Activated CD8-positive, alpha-beta memory T cell treated with anti-CD3 and anti-CD28 coated beads for 36 hours (primary cell): ENCODE data around the gene TBX1. TPM values are rescaled to one million over a fixed set of nuclear protein-coding genes. Genes with fewer than 3 reads are reported as not detected.

Source experiments
- CTCF ChIA-PET: fragments of 350-600 bp; sonication (Branson Sonifier 250); formaldehyde crosslinking; loops from one replicate; lab custom pipeline; 2021; ENCODE audit warnings: antibody characterized with exemption; lab: Charles Lee
- POLR2A ChIA-PET: fragments of 350-600 bp; sonication (Branson Sonifier 250); formaldehyde crosslinking; loops from one replicate; lab custom pipeline; 2021; ENCODE audit warnings: antibody characterized with exemption; lab: Charles Lee
- total RNA-seq, 2 experiments: library from RNA; stranded (reverse); gene quantifications; one replicate each; pipeline ENCODE4 v1.2.3, GENCODE V29; 2021

TBX1 gene
- not detected for total RNA-seq

GRCh38 chr22:19760058-19760950 is at the start of gene TBX1:
Gene TBX1 (plus strand): TSS chr22:19760778. CDS start chr22:19760844, 66 bp downstream.
- POLR2A ChIA-PET: no interaction called here
- CTCF ChIA-PET: interaction anchor here (0.7 kb wide), 1 partner anchor 150 kb away, joined by 3 read pairs; no protein-coding TSS in a partner anchor

- CTCF ChIA-PET: interaction anchor here (0.7 kb wide), 1 partner anchor 9 kb away, joined by 3 read pairs; no protein-coding TSS in a partner anchor
- POLR2A ChIA-PET: no interaction called here
Observed at GRCh38 chr22:19713245-19713644, 47.3 kb upstream of the TBX1 start.

- CTCF ChIA-PET: no interaction called here
- POLR2A ChIA-PET: no interaction called here
Observed at GRCh38 chr22:19713650-19714311, 46.8 kb upstream of the TBX1 start.

DNA sequence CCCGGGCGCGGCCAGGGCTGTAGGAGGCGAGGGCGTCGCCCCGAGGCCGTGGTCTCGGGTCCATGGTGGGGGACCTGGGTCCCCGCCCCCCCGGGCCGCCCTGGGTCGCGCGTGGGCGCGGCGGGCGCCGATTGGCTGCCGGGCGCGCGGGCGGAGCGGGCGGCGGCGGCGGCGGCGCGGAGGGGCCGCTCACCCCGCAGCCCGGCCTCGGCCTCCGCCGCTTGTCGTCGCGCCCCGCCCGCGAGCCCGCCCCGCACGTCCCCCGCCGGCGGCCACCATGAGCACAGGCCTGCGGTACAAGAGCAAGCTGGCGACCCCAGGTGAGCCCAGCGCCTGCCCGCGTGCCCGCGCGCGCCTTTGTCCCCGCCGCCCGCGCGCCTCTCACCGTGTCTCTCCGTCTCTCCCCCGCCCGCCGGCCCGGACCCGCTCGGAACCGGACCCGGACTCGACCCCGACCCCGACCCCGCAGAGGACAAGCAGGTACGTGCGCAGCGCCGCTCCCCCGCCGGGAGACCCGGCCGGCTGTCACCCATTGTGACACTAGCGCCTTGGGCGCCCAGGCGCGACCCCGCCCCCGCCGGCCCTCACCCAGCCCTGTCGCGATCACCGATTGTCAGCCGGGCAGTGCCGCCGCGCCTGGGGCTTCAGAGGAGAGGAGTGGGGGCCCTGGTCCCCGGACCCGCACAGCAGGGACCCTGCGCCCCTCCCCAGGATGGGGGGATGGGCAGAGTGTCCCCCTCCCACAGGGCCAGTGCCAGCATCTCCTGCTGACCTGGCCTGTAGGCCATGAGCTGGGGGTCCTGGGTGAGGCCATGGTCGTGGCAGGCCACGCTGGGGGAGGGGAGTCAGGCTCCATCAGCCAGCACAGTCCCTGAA is 46.0 kb upstream of the TBX1 start, which contains the start of gene SEPTIN5:
Gene SEPTIN5, plus strand, starts transcription at position 192 of the 876 bp plus-strand sequence. Its CDS starts 86 bp downstream, at position 278.
- ChIA-PET POLR2A (interaction anchor here (0.6 kb wide), 1 partner anchor 1937 kb away, joined by 4 read pairs; no protein-coding TSS in a partner anchor), CTCF (interaction anchor here (1.4 to 1.5 kb wide), 2 partner anchors 16 to 196 kb away, joined by 3 to 4 read pairs; no protein-coding TSS in a partner anchor)

DNA sequence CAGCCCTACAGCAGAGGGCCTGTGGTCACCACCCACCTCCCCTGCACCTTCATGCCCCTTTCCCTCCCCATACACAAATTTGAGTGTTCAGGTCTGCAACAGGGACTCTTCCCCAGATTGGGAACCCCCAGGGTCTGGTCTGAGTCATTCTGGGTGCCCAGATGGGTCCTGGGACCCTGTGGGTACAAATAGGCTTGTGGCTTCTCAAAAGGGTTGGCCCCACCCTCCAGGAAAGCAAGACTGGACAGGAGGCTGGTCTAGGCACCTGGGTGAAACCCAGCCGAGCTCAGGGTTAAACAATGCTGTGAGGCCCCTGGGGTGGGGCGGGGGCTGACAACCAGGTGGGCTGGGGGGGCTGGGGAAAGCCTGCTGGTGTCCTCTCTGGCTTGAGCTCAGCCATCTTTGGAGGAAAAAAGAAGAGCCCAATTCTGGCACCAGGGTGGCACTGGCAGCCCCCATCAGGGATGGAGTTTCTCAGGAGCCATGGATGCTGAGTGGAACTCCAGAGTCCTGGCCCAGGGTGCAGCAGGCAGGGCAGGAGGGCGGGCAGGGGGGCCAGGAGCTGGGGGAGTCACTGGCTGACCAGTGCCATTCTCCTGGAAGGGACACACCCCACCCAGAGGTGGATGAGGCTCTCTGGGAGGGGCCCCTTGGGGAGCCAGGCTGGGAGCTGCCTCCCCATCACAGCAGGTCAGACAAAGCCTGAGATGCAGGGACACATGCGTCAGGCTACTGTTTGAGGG is 45.2 kb upstream of the TBX1 start:
- POLR2A ChIA-PET: interaction anchor here (0.6 kb wide), 1 partner anchor 1938 kb away, joined by 4 read pairs; no protein-coding TSS in a partner anchor
- CTCF ChIA-PET: interaction anchor here (1.4 to 1.5 kb wide), 2 partner anchors 15 to 195 kb away, joined by 3 to 4 read pairs; no protein-coding TSS in a partner anchor

DNA sequence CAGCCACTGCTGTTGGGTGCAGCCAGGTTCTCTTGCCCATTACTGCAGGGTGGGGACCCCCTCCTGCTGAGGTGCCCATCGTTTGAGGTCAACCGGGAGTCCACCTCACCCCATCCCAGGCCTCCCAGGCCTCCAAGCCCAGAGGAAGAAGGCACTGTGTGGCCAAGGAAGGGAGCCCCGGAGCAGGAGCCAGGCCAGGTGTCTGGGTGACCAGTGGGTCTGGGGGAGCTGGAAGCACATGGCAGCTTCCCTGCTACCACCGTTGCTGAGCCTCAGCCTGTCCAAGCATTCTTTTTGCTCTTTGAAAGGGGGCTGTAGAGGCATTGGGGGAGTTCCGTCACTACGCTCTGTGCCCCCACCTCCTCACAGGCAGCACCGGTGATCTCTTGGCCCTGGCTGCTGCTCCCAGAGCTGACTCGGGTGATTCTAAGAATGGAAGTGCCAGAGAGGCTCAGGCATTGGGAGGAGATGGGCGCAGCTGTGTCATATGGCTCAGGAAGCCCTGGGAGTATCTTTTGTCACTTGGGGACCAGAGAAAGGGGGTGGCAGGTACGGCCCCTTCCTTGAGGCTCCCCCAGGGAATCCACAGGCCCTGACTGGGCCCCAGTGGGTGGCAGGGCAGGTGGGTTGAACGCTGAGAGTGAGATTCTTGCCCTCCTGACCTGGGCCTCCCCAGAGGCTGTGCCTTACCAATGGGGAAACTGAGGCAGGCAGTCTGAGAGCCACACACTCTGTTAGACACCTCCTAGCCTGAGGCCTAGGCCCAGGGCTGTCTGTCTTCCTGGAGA is 44.3 kb upstream of the TBX1 start:
- ChIA-PET CTCF (interaction anchor here (1.5 to 1.8 kb wide), 2 partner anchors 14 to 194 kb away, joined by 3 to 9 read pairs; no protein-coding TSS in a partner anchor), POLR2A (no interaction called here)

- CTCF ChIA-PET: interaction anchor here (0.6 to 1.8 kb wide), 2 partner anchors 13 to 185 kb away, joined by 4 to 9 read pairs; no protein-coding TSS in a partner anchor
- POLR2A ChIA-PET: no interaction called here
Observed at GRCh38 chr22:19716829-19717105, 43.8 kb upstream of the TBX1 start.

- ChIA-PET POLR2A (no interaction called here), CTCF (interaction anchor here (0.6 to 1.8 kb wide), 2 partner anchors 13 to 185 kb away, joined by 4 to 9 read pairs; no protein-coding TSS in a partner anchor)
Observed at GRCh38 chr22:19717181-19717580, 43.4 kb upstream of the TBX1 start.

DNA sequence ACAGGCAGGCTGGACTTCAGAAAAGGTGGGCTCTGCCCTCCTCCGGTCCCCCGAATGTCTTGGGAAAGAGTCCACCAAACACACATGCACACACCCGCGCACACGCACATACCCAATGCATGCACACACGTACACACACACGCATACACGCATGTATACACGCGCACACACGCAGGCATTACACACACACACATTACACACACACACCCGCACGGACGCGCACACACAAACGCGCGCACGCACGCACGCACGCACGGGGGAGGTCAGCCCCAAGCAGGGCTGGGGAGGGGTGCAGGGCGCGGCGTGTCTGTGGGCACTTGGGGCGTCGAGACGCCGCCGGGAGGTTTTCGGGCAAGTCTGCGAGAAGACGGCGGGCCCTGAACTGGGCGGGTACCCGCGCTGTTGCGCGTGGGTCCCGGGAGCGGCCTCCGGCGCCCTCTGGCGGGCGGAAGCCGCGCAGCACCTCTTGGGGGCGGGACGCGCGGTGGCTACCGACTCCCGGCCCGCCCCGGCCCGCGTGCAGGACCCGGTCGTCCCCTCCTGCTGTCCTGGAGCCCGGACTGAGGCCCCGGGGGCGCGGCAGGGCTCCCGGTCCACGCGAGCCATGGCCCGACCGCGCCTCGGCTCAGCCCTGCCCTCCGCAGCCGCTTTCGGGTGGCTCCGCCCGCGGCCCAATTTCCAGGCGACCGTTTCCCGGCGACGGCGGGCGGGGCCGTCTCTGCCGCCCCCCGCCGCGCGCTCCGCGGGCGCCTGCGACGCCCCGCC is 42.7 kb upstream of the TBX1 start:
- POLR2A ChIA-PET: no interaction called here
- CTCF ChIA-PET: interaction anchor here (0.6 to 1.8 kb wide), 3 partner anchors 12 to 270 kb away, joined by 3 to 9 read pairs (median 9); partner anchors contain the start of gene C22orf39

DNA sequence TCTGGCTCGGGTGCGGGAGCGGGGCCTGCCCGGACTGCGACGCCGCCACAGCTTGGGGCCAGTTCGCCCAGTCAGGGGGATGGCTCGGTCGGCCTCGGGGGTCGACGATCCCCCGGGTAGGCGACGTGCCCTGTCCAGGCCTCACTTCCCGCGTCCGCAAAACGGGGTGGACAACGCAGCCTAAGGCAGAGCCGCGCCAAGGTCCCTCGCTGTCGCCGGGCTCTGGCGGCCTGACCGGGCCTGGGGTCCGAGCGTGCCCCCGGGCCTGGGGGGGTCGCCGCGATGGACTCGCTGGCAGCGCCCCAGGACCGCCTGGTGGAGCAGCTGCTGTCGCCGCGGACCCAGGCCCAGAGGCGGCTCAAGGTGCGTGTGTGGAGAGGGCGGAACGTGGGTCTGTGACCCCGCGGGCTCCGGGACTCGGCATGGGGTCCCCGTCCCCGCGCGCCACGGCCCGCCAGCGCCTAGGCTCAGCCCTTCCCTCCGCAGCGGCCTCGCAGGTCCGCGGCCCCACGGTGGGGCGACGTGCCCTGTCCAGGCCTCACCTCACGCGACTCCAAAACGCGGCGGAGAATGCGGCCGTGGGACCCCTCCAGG is 42.0 kb upstream of the TBX1 start:
- ChIA-PET POLR2A (interaction anchor here (0.6 kb wide), 1 partner anchor 565 kb away, joined by 5 read pairs; no protein-coding TSS in a partner anchor), CTCF (interaction anchor here (0.6 to 1.7 kb wide), 2 partner anchors 12 to 271 kb away, joined by 3 to 9 read pairs; partner anchors contain the start of gene C22orf39)

- ChIA-PET POLR2A (interaction anchor here (0.6 kb wide), 1 partner anchor 565 kb away, joined by 5 read pairs; no protein-coding TSS in a partner anchor), CTCF (interaction anchor here (1.7 kb wide), 1 partner anchor 12 kb away, joined by 9 read pairs; no protein-coding TSS in a partner anchor)
Observed at GRCh38 chr22:19719050-19719482, 41.5 kb upstream of the TBX1 start.

- CTCF ChIA-PET: interaction anchor here (0.8 to 1.7 kb wide), 2 partner anchors 11 to 40 kb away, joined by 3 to 9 read pairs; no protein-coding TSS in a partner anchor
- POLR2A ChIA-PET: no interaction called here
Observed at GRCh38 chr22:19719488-19720021, 41.0 kb upstream of the TBX1 start.

- POLR2A ChIA-PET: interaction anchor here (0.6 kb wide), 1 partner anchor 16 kb away, joined by 3 read pairs; no protein-coding TSS in a partner anchor
- CTCF ChIA-PET: interaction anchor here (0.8 kb wide), 1 partner anchor 40 kb away, joined by 3 read pairs; no protein-coding TSS in a partner anchor
Observed at GRCh38 chr22:19720150-19720827, 40.3 kb upstream of the TBX1 start.

DNA sequence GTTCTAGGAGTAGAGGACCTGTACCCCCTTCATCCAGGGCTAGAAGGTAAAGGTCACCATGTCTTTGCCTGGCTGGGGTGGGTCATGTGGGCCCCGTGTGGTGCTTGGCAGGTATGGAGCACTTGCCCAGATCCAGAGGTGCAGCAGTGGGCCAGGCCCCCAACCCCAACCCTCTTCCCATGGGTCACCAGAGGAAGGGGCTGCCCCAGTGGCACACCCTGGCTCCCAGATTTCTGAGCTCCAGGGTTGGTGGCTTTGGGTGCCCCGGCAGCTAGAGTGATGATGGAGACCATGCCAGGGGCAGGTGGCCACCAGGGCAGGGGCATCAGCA is 39.6 kb upstream of the TBX1 start:
- CTCF ChIA-PET: no interaction called here
- POLR2A ChIA-PET: interaction anchor here (0.6 kb wide), 1 partner anchor 16 kb away, joined by 3 read pairs; no protein-coding TSS in a partner anchor
